ENCODE data around the gene MYEOV.

DNA sequence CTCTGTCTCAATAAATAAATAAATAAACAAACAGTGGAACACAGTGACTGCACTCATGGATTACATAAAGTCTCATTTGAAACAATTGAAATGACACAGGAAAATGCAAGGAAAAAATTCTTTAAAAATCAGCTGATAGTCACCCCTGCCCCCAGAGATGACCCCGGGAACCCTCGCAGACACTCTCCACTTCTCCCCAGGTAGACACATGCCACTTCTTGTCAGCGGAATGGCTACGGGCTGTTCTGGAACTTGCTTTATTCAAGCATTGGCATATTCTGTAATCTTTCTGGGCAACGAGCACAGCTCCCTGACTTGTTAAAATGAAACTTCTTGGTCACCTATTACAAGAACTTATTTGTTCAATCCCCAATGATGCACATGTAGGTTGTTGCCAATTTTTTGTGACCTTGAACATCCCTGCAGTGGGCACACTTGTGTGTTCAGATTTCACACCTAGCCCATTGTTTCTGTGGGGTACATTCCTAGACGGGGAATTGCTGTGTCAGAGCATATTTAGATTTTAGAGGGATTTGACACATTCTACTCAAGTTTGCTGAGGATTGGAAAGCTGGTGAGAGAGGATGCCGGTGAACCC, 32.8 kb downstream of the MYEOV start:
- TF ChIP-seq, protein P1, sequence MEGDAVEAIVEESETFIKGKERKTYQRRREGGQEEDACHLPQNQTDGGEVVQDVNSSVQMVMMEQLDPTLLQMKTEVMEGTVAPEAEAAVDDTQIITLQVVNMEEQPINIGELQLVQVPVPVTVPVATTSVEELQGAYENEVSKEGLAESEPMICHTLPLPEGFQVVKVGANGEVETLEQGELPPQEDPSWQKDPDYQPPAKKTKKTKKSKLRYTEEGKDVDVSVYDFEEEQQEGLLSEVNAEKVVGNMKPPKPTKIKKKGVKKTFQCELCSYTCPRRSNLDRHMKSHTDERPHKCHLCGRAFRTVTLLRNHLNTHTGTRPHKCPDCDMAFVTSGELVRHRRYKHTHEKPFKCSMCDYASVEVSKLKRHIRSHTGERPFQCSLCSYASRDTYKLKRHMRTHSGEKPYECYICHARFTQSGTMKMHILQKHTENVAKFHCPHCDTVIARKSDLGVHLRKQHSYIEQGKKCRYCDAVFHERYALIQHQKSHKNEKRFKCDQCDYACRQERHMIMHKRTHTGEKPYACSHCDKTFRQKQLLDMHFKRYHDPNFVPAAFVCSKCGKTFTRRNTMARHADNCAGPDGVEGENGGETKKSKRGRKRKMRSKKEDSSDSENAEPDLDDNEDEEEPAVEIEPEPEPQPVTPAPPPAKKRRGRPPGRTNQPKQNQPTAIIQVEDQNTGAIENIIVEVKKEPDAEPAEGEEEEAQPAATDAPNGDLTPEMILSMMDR (IDR thresholded peaks at IDR 0.05), result no peak
- TF ChIP-seq POLR2A (IDR thresholded peaks at IDR 0.05), result no peak

All from heart left ventricle (tissue), 13 donors.